Measurements from ENCODE around the gene PLEKHJ1. TPM values are rescaled to one million over a fixed set of nuclear protein-coding genes. Genes with fewer than 3 reads are reported as not detected.
A peak's percentile ranks its signal among the peaks of the same experiment; 100 is the strongest.

Gene PLEKHJ1
- total and polyA plus RNA-seq, 2 of the 13 experiments (the other 11 are each of a cell fraction or from before 2014, with no cell fraction given), result 70.5 to 130 TPM

DNA sequence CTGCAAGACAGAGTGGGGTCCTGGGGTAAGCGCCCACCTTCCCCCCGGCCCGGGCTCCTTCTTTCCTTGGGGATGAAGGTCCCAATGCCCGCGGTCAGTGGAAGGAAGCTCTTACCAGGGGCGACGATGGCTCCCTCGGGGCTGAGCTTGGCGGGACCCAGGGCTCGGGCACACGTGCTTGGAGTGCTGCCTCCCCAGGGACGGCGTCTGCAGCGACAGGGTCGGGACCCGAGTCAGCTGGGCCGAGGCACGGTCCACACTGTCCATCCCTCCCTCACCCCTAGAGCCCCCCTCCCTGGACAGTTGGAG lies 16.6 kb upstream of the PLEKHJ1 start (continued):
- TF ChIP-seq, protein P1, sequence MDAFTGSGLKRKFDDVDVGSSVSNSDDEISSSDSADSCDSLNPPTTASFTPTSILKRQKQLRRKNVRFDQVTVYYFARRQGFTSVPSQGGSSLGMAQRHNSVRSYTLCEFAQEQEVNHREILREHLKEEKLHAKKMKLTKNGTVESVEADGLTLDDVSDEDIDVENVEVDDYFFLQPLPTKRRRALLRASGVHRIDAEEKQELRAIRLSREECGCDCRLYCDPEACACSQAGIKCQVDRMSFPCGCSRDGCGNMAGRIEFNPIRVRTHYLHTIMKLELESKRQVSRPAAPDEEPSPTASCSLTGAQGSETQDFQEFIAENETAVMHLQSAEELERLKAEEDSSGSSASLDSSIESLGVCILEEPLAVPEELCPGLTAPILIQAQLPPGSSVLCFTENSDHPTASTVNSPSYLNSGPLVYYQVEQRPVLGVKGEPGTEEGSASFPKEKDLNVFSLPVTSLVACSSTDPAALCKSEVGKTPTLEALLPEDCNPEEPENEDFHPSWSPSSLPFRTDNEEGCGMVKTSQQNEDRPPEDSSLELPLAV (CRISPR knock-in tag; conservative IDR thresholded peaks at IDR 0.05; ENCODE audit: low read depth), result no peak
- no peak for TF ChIP-seq NFIB (CRISPR knock-in tag; IDR thresholded peaks at IDR 0.05; ENCODE audit: borderline replicate concordance)
- no peak for TF ChIP-seq ZNF768 (CRISPR knock-in tag; IDR thresholded peaks at IDR 0.05)
- TF ChIP-seq ZNF460 (CRISPR knock-in tag; IDR thresholded peaks at IDR 0.05; ENCODE audit: borderline replicate concordance), result no peak
- no peak for TF ChIP-seq STAG1 (CRISPR knock-in tag; IDR thresholded peaks at IDR 0.05)
- TF ChIP-seq, protein P2, sequence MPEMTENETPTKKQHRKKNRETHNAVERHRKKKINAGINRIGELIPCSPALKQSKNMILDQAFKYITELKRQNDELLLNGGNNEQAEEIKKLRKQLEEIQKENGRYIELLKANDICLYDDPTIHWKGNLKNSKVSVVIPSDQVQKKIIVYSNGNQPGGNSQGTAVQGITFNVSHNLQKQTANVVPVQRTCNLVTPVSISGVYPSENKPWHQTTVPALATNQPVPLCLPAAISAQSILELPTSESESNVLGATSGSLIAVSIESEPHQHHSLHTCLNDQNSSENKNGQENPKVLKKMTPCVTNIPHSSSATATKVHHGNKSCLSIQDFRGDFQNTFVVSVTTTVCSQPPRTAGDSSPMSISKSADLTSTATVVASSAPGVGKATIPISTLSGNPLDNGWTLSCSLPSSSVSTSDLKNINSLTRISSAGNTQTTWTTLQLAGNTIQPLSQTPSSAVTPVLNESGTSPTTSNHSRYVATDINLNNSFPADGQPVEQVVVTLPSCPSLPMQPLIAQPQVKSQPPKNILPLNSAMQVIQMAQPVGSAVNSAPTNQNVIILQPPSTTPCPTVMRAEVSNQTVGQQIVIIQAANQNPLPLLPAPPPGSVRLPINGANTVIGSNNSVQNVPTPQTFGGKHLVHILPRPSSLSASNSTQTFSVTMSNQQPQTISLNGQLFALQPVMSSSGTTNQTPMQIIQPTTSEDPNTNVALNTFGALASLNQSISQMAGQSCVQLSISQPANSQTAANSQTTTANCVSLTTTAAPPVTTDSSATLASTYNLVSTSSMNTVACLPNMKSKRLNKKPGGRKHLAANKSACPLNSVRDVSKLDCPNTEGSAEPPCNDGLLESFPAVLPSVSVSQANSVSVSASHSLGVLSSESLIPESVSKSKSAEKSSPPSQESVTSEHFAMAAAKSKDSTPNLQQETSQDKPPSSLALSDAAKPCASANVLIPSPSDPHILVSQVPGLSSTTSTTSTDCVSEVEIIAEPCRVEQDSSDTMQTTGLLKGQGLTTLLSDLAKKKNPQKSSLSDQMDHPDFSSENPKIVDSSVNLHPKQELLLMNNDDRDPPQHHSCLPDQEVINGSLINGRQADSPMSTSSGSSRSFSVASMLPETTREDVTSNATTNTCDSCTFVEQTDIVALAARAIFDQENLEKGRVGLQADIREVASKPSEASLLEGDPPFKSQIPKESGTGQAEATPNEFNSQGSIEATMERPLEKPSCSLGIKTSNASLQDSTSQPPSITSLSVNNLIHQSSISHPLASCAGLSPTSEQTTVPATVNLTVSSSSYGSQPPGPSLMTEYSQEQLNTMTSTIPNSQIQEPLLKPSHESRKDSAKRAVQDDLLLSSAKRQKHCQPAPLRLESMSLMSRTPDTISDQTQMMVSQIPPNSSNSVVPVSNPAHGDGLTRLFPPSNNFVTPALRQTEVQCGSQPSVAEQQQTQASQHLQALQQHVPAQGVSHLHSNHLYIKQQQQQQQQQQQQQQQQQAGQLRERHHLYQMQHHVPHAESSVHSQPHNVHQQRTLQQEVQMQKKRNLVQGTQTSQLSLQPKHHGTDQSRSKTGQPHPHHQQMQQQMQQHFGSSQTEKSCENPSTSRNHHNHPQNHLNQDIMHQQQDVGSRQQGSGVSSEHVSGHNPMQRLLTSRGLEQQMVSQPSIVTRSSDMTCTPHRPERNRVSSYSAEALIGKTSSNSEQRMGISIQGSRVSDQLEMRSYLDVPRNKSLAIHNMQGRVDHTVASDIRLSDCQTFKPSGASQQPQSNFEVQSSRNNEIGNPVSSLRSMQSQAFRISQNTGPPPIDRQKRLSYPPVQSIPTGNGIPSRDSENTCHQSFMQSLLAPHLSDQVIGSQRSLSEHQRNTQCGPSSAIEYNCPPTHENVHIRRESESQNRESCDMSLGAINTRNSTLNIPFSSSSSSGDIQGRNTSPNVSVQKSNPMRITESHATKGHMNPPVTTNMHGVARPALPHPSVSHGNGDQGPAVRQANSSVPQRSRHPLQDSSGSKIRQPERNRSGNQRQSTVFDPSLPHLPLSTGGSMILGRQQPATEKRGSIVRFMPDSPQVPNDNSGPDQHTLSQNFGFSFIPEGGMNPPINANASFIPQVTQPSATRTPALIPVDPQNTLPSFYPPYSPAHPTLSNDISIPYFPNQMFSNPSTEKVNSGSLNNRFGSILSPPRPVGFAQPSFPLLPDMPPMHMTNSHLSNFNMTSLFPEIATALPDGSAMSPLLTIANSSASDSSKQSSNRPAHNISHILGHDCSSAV (CRISPR knock-in tag; IDR thresholded peaks at IDR 0.05; ENCODE audit: borderline replicate concordance), result no peak
- TF ChIP-seq, protein P3, sequence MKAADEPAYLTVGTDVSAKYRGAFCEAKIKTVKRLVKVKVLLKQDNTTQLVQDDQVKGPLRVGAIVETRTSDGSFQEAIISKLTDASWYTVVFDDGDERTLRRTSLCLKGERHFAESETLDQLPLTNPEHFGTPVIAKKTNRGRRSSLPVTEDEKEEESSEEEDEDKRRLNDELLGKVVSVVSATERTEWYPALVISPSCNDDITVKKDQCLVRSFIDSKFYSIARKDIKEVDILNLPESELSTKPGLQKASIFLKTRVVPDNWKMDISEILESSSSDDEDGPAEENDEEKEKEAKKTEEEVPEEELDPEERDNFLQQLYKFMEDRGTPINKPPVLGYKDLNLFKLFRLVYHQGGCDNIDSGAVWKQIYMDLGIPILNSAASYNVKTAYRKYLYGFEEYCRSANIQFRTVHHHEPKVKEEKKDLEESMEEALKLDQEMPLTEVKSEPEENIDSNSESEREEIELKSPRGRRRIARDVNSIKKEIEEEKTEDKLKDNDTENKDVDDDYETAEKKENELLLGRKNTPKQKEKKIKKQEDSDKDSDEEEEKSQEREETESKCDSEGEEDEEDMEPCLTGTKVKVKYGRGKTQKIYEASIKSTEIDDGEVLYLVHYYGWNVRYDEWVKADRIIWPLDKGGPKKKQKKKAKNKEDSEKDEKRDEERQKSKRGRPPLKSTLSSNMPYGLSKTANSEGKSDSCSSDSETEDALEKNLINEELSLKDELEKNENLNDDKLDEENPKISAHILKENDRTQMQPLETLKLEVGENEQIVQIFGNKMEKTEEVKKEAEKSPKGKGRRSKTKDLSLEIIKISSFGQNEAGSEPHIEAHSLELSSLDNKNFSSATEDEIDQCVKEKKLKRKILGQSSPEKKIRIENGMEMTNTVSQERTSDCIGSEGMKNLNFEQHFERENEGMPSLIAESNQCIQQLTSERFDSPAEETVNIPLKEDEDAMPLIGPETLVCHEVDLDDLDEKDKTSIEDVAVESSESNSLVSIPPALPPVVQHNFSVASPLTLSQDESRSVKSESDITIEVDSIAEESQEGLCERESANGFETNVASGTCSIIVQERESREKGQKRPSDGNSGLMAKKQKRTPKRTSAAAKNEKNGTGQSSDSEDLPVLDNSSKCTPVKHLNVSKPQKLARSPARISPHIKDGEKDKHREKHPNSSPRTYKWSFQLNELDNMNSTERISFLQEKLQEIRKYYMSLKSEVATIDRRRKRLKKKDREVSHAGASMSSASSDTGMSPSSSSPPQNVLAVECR (CRISPR knock-in tag; IDR thresholded peaks at IDR 0.05; ENCODE audit: borderline replicate concordance), result peak; percentile 33; the same call in 1 of the 2 replicates
- TF ChIP-seq NFYB (CRISPR knock-in tag; IDR thresholded peaks at IDR 0.05), result peak; percentile 4; the same call in 1 of the 2 replicates
- no peak for TF ChIP-seq ZNF781 (CRISPR knock-in tag; IDR thresholded peaks at IDR 0.05; ENCODE audit: borderline replicate concordance, not compliant biosample characterization)
- no peak for TF ChIP-seq MXD4 (CRISPR knock-in tag; IDR thresholded peaks at IDR 0.05)
- TF ChIP-seq ZFP37 (CRISPR knock-in tag; IDR thresholded peaks at IDR 0.05; ENCODE audit: borderline replicate concordance), result 0 out of 2 replicates have a peak, but pooled peaks have one; percentile 73
- no peak for TF ChIP-seq HNRNPH1 (optimal IDR thresholded peaks at IDR 0.05; ENCODE audit: low read depth, low read length)
